Head of caudate nucleus (tissue), 42 donors: Measurements from ENCODE around the gene PRICKLE4.
A peak's percentile ranks its signal among the peaks of the same experiment; 100 is the strongest.

Experiments
- DNase-seq, 42 donors: peaks; one replicate each; pipeline versions ENCODE4 v3.0.0 to v3.0.0-alpha.2; 2020 to 2021; ENCODE audit warnings: mixed read lengths in 7 of 42
- intact Hi-C: fragments of 100-400 bp; cut with DNase I; formaldehyde crosslinking; loops from one replicate; pipeline ENCODE4 v1.15.0; 2022

The PRICKLE4 gene

GRCh38 chr6:41767112-41767833, 13.3 kb upstream of the PRICKLE4 start:
- intact Hi-C loops, result no loop called here
- peak in 1 of 42 donors; percentile 19 for DNase-seq

GRCh38 chr6:41768545-41769308, 11.9 kb upstream of the PRICKLE4 start:
- DNase-seq, result no peak

GRCh38 chr6:41769376-41769775, 11.2 kb upstream of the PRICKLE4 start:
- intact Hi-C loops, result no loop called here
- no peak for DNase-seq

More at GRCh38 chr6:41768545-41769308, 11.9 kb upstream of the PRICKLE4 start:
- intact Hi-C loops, result no loop called here

GRCh38 chr6:41770381-41771057, 10.1 kb upstream of the PRICKLE4 start:
- DNase-seq, result no peak
- intact Hi-C loops, result no loop called here

DNA sequence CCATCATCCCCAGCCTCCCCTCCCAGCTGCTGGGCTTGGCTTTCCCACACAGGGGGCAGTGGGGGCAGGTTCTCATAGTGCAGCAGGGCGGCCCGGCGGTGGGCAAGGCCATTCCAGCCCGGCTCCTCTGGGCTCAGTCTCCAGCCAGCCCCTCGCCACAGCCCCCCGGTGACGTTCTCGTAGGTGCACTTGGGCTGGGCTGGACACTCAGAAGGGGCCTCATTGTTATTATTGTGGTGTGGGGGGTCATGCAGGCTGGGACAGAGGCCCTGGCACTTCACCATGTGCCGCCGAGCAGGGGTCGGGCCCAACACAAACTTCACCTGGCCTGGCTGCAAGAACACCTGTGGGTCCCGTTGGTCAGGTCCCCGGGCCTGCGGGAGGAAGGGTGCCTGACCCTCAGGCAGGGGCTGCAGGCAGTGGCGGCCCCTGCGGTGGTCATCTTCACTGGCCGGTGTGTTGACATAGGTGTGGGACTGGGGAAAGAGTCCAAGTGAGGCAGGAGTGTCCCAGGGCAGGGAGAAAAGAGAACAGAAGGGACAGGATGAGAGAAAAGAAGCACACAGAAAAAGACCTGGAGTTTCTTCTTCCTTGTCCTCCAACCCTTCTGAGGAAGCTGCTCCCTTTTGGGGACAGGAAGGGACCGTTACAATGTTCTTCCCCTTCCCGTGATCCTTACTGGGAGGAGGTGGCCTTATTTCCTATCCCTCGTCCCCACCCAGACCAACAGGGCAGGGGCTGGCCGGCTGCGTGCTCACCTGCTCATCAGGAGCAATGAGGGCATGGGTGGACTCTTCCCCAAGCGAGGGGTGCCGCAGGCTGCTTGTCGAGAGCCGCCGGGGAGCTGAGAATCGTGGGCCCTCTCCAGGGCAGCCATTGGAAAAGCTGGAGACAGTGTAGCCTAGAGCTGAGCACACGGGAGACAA, 9.3 kb upstream of the PRICKLE4 start:
- DNase-seq, result no peak
- intact Hi-C loops, result no loop called here

GRCh38 chr6:41774841-41775240, 5.7 kb upstream of the PRICKLE4 start:
- intact Hi-C loops, result no loop called here
- no peak for DNase-seq

DNA sequence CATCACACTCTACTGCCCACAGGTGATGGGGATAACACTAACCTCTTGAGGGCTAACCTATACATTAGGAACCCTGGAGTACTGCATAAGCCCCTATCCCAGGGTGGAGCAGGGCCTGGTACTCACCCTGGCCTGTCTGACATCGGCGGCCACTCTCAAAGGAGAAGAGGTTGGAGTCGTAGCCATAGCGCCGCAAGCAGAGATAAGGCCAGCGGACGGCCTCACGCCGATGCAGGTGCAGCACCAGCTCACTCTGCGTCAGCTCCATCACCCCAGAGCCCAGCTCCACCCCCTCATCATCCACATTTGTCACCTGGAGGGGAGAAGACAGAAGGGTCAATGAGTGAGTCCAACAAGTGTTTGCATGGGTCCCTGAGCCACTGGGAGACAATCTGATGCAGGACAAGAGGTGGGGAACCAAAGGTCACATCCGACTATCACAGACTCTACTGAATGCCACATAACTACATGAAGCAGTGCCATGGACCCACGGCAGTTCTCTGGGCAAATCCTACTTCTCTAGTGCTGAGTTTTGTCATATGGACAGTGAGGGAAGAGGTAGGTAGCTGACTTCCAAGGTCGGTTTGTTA, 5.2 kb upstream of the PRICKLE4 start:
- intact Hi-C loops, result no loop called here
- no peak for DNase-seq

- no peak for DNase-seq
- intact Hi-C loops, result no loop called here
Observed at GRCh38 chr6:41777551-41778285, 2.9 kb upstream of the PRICKLE4 start.

DNA sequence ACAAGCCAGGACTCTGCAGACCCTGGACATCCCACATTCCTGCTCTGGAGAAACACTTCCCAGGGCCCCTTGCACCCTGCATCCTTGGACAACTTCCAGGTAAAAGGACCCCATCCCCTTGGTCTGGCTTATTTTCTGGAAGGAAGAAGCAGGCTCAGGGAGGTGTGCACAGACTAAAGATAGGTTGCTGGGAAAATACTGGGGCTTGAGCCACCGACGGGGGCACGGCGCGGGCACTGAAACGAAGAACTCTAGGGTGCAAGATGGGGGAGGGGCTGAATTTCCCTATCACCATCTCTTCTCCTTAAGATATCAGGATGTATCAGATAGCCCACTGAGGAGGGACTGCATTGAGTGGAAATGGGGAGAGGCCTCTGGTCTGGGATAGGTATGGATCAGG, 1.7 kb upstream of the PRICKLE4 start:
- no peak for DNase-seq
- intact Hi-C loops, result no loop called here

- intact Hi-C loops, result no loop called here
- DNase-seq, result peak in 2 of 42 donors; percentile 5 to 47
Observed at GRCh38 chr6:41779336-41779735, 1.2 kb upstream of the PRICKLE4 start.

- intact Hi-C loops, result loop anchor here (2.0 to 10.0 kb wide), 2 partner anchors 265 to 435 kb away; partner anchors contain the start of gene MRPS10
Observed at GRCh38 chr6:41779788-41780550, 613 bp upstream of the PRICKLE4 start, which contains the start of gene FRS3. Gene FRS3 (minus strand): TSS chr6:41779900. CDS start chr6:41776987, 2,913 bp downstream.

DNA sequence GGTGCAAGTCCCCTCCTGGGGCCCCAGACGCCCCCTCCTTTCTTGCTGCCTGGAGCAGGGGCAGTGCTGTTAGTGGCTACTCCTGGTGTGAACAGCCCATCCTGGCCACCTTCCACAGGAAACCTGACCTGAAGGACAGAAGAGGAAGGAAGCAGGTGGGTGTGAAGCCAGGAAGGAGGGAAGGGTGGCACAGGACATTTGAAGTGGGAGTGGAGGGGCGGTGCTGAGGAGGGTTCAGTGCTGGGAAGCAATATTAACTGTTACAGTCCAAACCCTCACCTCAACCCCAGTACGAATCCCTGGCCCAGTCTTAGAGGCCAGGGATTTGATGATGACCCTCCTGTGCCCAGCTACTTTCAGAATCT, 766 bp downstream of the PRICKLE4 start:
- intact Hi-C loops, result loop anchor here (2.0 to 10.0 kb wide), 2 partner anchors 263 to 433 kb away; partner anchors contain the start of gene MRPS10
- no peak for DNase-seq

More at GRCh38 chr6:41779788-41780550, 613 bp upstream of the PRICKLE4 start, which contains the start of gene FRS3:
- DNase-seq, result peak; percentile 94 to 100 (median 100)

- intact Hi-C loops, result loop anchor here (10.0 kb wide), 1 partner anchor 432 kb away; the partner anchor contains the start of gene MRPS10
Observed at GRCh38 chr6:41783106-41783780, 2.7 kb downstream of the PRICKLE4 start.

DNA sequence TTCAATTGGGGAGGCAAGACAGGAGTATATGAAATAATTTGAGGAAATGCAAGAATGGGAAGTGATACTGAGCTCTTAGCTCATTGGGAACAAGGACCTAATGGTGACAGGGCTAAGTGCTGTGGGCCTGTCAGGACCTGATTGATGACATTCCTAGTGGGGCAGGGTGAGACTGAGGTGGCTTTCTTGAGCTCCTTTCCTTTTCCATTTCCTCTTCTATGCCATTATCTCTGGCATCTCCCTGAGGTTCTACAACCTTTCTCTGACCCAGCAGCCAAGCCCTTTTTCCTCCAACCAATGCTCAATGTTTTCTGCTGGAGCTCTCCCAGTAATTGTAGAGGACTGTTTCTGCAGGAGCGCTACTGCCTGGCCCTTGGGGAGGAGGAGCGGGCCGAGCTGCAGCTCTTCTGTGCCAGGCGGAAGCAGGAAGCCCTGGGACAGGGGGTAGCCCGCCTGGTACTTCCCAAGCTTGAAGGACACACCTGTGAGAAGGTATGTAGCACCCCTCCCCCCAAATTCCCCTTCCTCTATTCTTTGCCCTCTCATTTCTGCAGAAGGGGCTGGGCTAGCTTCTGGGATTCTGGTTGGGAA, 4.1 kb downstream of the PRICKLE4 start:
- intact Hi-C loops, result loop anchor here (5.0 to 10.0 kb wide), 2 partner anchors 153 to 430 kb away; partner anchors contain the start of gene MRPS10

More at GRCh38 chr6:41783106-41783780, 2.7 kb downstream of the PRICKLE4 start:
- DNase-seq, result no peak

GRCh38 chr6:41785254-41785653, 4.7 kb downstream of the PRICKLE4 start:
- no peak for DNase-seq
- intact Hi-C loops, result loop anchor here (5.0 to 10.0 kb wide), 2 partner anchors 152 to 430 kb away; partner anchors contain the start of gene MRPS10

More for the DNA sequence above, 4.1 kb downstream of the PRICKLE4 start:
- DNase-seq, result no peak
